CD14-positive monocyte (primary cell): Measurements from ENCODE around the gene WFS1. TPM values are rescaled to one million over a fixed set of nuclear protein-coding genes. Genes with fewer than 3 reads are reported as not detected.

Experiments used
- DNase-seq, 3 donors: peaks; one replicate each; pipeline ENCODE4 v3.0.0-alpha.2; 2011 to 2022
- H2AFZ ChIP-seq: 2 replicates; pipeline ENCODE4 v1.6.0; 2012; ENCODE audit warnings: mild to moderate bottlenecking, low read depth, low read length, inconsistent platforms; ENCODE audit not compliant: insufficient read depth, poor library complexity, severe bottlenecking
- H3K27ac ChIP-seq, 2 donors: 1 replicate in 1 of 2; 2 replicates in 1 of 2; pipeline ENCODE4 v1.5.1; 2012 to 2013; ENCODE audit warnings: low read length in 2 of 2, control low read depth in 1 of 2, inconsistent platforms in 1 of 2, low read depth in 1 of 2, mild to moderate bottlenecking in 1 of 2
- H3K27me3 ChIP-seq, 2 donors: one replicate each; pipeline versions ENCODE4 v1.6.0 to v1.6.1; 2011 to 2013; ENCODE audit warnings: low read length in 2 of 2; ENCODE audit not compliant: control insufficient read depth in 2 of 2, insufficient read depth in 2 of 2
- H3K36me3 ChIP-seq, 2 donors: replicated peaks in 1 of 2; 1 replicate in 1 of 2; 2 replicates in 1 of 2; pipeline versions ENCODE4 v1.5.1 to v1.6.1; 2012 to 2013; ENCODE audit warnings: low read length in 2 of 2, control low read depth in 1 of 2, inconsistent platforms in 1 of 2, mild to moderate bottlenecking in 1 of 2; ENCODE audit not compliant: insufficient read depth in 2 of 2, control insufficient read depth in 1 of 2
- H3K4me1 ChIP-seq, 2 donors: 1 replicate in 1 of 2; 2 replicates in 1 of 2; pipeline versions ENCODE4 v1.5.1 to v1.6.1; 2012 to 2013; ENCODE audit warnings: low read length in 2 of 2, control low read depth in 1 of 2, inconsistent platforms in 1 of 2, mild to moderate bottlenecking in 1 of 2, moderate library complexity in 1 of 2; ENCODE audit not compliant: insufficient read depth in 2 of 2, control insufficient read depth in 1 of 2
- H3K4me2 ChIP-seq: replicated peaks from 2 replicates; pipeline ENCODE3; 2012; ENCODE audit warnings: low read length, moderate library complexity, mild to moderate bottlenecking; ENCODE audit not compliant: poor library complexity, severe bottlenecking; ENCODE audit errors: extremely low read depth
- H3K4me3 ChIP-seq, 3 experiments: fragments of 200-600 bp in 1 of 3; sonication (generic) in 1 of 3; replicated peaks in 1 of 3; 1 replicate in 2 of 3; 2 replicates in 1 of 3; pipeline ENCODE4 v1.5.1; 2011 to 2013; ENCODE audit warnings: low read length in 3 of 3, mild to moderate bottlenecking in 3 of 3, control low read depth in 2 of 3, low read depth in 2 of 3, inconsistent platforms in 1 of 3, moderate library complexity in 1 of 3
- H3K79me2 ChIP-seq: 2 replicates; pipeline ENCODE4 v1.6.0; 2012; ENCODE audit warnings: mild to moderate bottlenecking, control low read depth, inconsistent platforms, low read length, moderate library complexity; ENCODE audit not compliant: insufficient read depth
- H3K9ac ChIP-seq: 2 replicates; pipeline ENCODE4 v1.6.0; 2017; ENCODE audit warnings: low read length, mild to moderate bottlenecking; ENCODE audit not compliant: insufficient read depth, poor library complexity, severe bottlenecking
- H3K9me3 ChIP-seq, 2 donors: replicated peaks in 1 of 2; 1 replicate in 1 of 2; 2 replicates in 1 of 2; pipeline versions ENCODE4 v1.5.1 to v1.6.1; 2012 to 2013; ENCODE audit warnings: low read length in 2 of 2, control low read depth in 1 of 2; ENCODE audit not compliant: control insufficient read depth in 1 of 2, insufficient read depth in 1 of 2
- H4K20me1 ChIP-seq: 2 replicates; pipeline ENCODE4 v1.6.0; 2012; ENCODE audit warnings: mild to moderate bottlenecking, low read length, control low read depth, moderate library complexity; ENCODE audit not compliant: insufficient read depth
- H3K27ac Mint-ChIP-seq, 7 donors: one replicate each; pipeline ENCODE4 v1.8.0; 2020; ENCODE audit warnings: mild to moderate bottlenecking in 7 of 7, mixed read lengths in 7 of 7, moderate library complexity in 6 of 7, inconsistent platforms in 2 of 7
- H3K27me3 Mint-ChIP-seq, 3 donors: one replicate each; pipeline ENCODE4 v1.8.0; 2021 to 2022; ENCODE audit warnings: low read depth in 3 of 3, mild to moderate bottlenecking in 3 of 3, mixed read lengths in 3 of 3, moderate library complexity in 3 of 3, inconsistent platforms in 1 of 3
- H3K36me3 Mint-ChIP-seq, 2 donors: one replicate each; pipeline ENCODE4 v1.8.0; 2020; ENCODE audit warnings: mixed read lengths in 2 of 2, inconsistent platforms in 1 of 2, mild to moderate bottlenecking in 1 of 2
- H3K4me1 Mint-ChIP-seq: one replicate; pipeline ENCODE4 v1.8.0; 2020; ENCODE audit warnings: mild to moderate bottlenecking, mixed read lengths
- H3K4me3 Mint-ChIP-seq, 2 donors: one replicate each; pipeline ENCODE4 v1.8.0; 2020; ENCODE audit warnings: mild to moderate bottlenecking in 2 of 2, mixed read lengths in 2 of 2, moderate library complexity in 1 of 2
- H3K9me3 Mint-ChIP-seq, 7 donors: one replicate each; pipeline ENCODE4 v1.8.0; 2020 to 2022; ENCODE audit warnings: mixed read lengths in 7 of 7, mild to moderate bottlenecking in 6 of 7, moderate library complexity in 6 of 7, inconsistent platforms in 2 of 7
- CTCF ChIP-seq: fragments of 200-600 bp; IDR thresholded peaks from one replicate; pipeline ENCODE4 v1.8.0; 2022; ENCODE audit warnings: antibody characterized with exemption, mild to moderate bottlenecking
- WGBS: methylation state at CpG from one replicate; pipeline ENCODE4 v1.1.5; 2013; ENCODE audit warnings: missing lambda C conversion rate; ENCODE audit not compliant: insufficient coverage; 5-methylcytosine and 5-hydroxymethylcytosine counted together
- intact Hi-C, 2 donors: fragments of 100-400 bp; cut with micrococcal nuclease; formaldehyde crosslinking; loops; one replicate each; pipeline versions ENCODE4 v1.15.0 to v1.15.1; 2023
- polyA plus RNA-seq, 3 donors: library from polyadenylated mRNA; depleted of rRNA in 1 of 3; unstranded in 2 of 3; stranded (reverse) in 1 of 3; fragments of 300-500 nt in 2 of 3; fragments of >200 nt in 1 of 3; fragmentation: Illumina TruSeq in 2 of 3; gene quantifications; 1 replicate in 2 of 3; 2 replicates in 1 of 3; pipeline ENCODE4 v1.2.3, GENCODE V29; 2012 to 2021

WFS1 gene
- polyA plus RNA-seq, 3 donors: 0.39 to 1.8 (median 0.93) TPM

GRCh38 chr4:6291784-6292297, 22.2 kb downstream of the WFS1 start:
- Mint-ChIP-seq H3K27me3 (peaks cover 3 to 7% (median 4%) of the 10 kb centered on the region in 3 donors), H3K36me3 (no peaks in the 10 kb centered on the region), H3K4me3 (no peak overlapping the region), H3K27ac (no peak overlapping the region), H3K9me3 (no peaks in the 10 kb centered on the region), H3K4me1 (no peaks in the 10 kb centered on the region)
- H3K36me3 ChIP-seq: no peaks in the 10 kb centered on the region
- no peak overlapping the region for H3K9ac ChIP-seq
- H3K27me3 ChIP-seq: no peaks in the 10 kb centered on the region
- H4K20me1 ChIP-seq: no peaks in the 10 kb centered on the region
- no peak for DNase-seq
- no peak overlapping the region for H2AFZ ChIP-seq
- H3K4me1 ChIP-seq: no peaks in the 10 kb centered on the region
- no peak overlapping the region for H3K4me3 ChIP-seq
- no peaks in the 10 kb centered on the region for H3K79me2 ChIP-seq
- intact Hi-C loops: no loop called here
- H3K9me3 ChIP-seq: no peaks in the 10 kb centered on the region
- no peak for TF ChIP-seq CTCF
- no peak overlapping the region for H3K27ac ChIP-seq
- WGBS: 92% methylated on average over 21 of the region's 21 CpGs
- H3K4me2 ChIP-seq: no peak overlapping the region

DNA sequence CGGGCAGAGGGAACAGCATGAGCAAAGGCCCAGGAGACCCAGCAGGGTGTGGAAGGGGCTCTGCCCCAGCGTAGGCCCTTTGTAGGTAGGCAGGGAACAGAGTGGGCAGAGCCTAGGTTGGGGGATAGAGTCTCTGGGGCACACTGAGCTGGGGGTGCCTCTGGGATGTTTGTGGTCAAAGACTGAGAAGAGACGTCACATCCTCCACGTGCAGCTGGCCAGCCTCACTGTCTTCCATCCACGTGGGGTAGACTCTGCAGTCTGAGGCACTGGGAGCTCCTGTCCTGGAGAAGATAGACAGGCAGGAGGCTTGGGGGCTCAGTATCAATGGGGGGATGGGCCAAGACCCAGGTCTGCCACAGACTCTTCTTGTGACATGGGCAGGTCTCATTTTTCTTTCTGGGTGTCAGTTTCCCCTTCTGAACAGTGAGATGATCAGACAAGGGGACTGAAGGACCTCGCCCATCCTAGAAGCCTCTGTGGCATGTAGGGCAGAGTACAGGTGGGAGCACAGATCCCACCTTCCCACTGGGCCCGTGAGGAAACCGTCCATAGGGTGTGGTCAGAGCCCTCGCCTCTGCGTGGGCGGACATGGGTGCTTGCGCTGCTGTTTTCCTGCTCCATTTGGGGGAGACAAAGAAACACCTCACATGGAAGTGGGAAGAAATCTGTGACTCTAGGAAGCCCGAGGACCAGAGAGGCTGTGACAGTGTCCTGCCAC, 22.9 kb downstream of the WFS1 start:
- Mint-ChIP-seq H3K36me3 (no peaks in the 10 kb centered on the region), H3K9me3 (no peaks in the 10 kb centered on the region), H3K4me3 (no peak overlapping the region), H3K27ac (no peak overlapping the region), H3K4me1 (no peaks in the 10 kb centered on the region), H3K27me3 (peaks cover 3 to 7% (median 4%) of the 10 kb centered on the region in 3 donors)
- Histone ChIP-seq H3K4me1 (no peaks in the 10 kb centered on the region), H3K4me2 (no peak overlapping the region), H3K9me3 (no peaks in the 10 kb centered on the region), H3K36me3 (no peaks in the 10 kb centered on the region), H3K79me2 (no peaks in the 10 kb centered on the region), H2AFZ (no peak overlapping the region), H3K27me3 (no peaks in the 10 kb centered on the region), H3K9ac (no peak overlapping the region), H3K4me3 (no peak overlapping the region), H3K27ac (no peak overlapping the region), H4K20me1 (no peaks in the 10 kb centered on the region)
- no peak for DNase-seq
- TF ChIP-seq CTCF: no peak
- 86% methylated on average over 12 of the region's 13 CpGs for WGBS
- intact Hi-C loops: no loop called here
